HL-60 (cell line): ENCODE measurements around the gene APOE.
A peak's percentile ranks its signal among the peaks of the same experiment; 100 is the strongest.
"Not testable (repeated sequence)": the region's sequence is repeated elsewhere in the genome, so short reads cannot be mapped to it uniquely, and the experiment has no call there.

Source experiments
- DNase-seq, 2 experiments: peaks; one replicate each; pipeline ENCODE4 v3.0.0-alpha.2; 2010 to 2020; ENCODE audit warnings: low read depth in 1 of 2, low spot score in 1 of 2
- H3K27ac ChIP-seq: fragments of 250-450 bp; sonication (Bioruptor Pico); replicated peaks from 2 replicates; pipeline ENCODE4 v1.5.1; 2020; ENCODE audit warnings: mild to moderate bottlenecking, moderate library complexity
- H3K27me3 ChIP-seq: fragments of 250-450 bp; sonication (Bioruptor Pico); 2 replicates; pipeline ENCODE4 v1.5.1; 2021; ENCODE audit warnings: mild to moderate bottlenecking, moderate library complexity; ENCODE audit not compliant: insufficient read depth, poor library complexity, severe bottlenecking
- H3K4me3 ChIP-seq: replicated peaks from 2 replicates; pipeline ENCODE4 v1.5.1; 2011; ENCODE audit warnings: mild to moderate bottlenecking, control low read depth, low read length; ENCODE audit not compliant: insufficient read depth
- CTCF ChIP-seq: IDR thresholded peaks from one replicate; pipeline ENCODE4 v1.5.1; 2011; ENCODE audit warnings: low read length, control low read depth, inconsistent platforms; ENCODE audit not compliant: insufficient read depth
- GABPA ChIP-seq: IDR thresholded peaks from 2 replicates; pipeline ENCODE4 v1.6.1; 2012; ENCODE audit warnings: low read depth
- POLR2AphosphoS5 ChIP-seq: IDR thresholded peaks from 2 replicates; pipeline ENCODE4 v1.6.1; 2012; ENCODE audit warnings: low read depth
- SPI1 ChIP-seq: IDR thresholded peaks from 2 replicates; pipeline ENCODE4 v1.6.1; 2012; ENCODE audit warnings: low read depth, mild to moderate bottlenecking, borderline replicate concordance
- long read RNA-seq: library from polyadenylated mRNA; unstranded; transcript quantifications from one replicate; pipeline ENCODE4 v2.0.0, GENCODE V29; 2020
- TF ChIP-seq, protein P1 (sequence below): IDR thresholded peaks from 2 replicates; pipeline ENCODE4 v1.6.1; 2012; ENCODE audit warnings: low read depth; ENCODE audit not compliant: insufficient replicate concordance

APOE gene
- long read RNA-seq, partial matches to known transcripts, result 0 of 1 reads
- long read RNA-seq, other reads (novel, unspliced or antisense), result 1 of 1 reads

GRCh38 chr19:44905437-44906160, at the start of gene APOE:
TSS of gene APOE (plus strand) at chr19:44905796. CDS start at chr19:44906625, 829 bp downstream.
- TF ChIP-seq CTCF (no peak), POLR2AphosphoS5 (peak; percentile 21; the same call in 1 of the 2 replicates)
- Histone ChIP-seq H3K27me3 (peaks cover 10% of the 10 kb centered on the region), H3K4me3 (no peak within 1 kb of the TSS), H3K27ac (no peak within 1 kb of the TSS)
- no peak for DNase-seq

DNA sequence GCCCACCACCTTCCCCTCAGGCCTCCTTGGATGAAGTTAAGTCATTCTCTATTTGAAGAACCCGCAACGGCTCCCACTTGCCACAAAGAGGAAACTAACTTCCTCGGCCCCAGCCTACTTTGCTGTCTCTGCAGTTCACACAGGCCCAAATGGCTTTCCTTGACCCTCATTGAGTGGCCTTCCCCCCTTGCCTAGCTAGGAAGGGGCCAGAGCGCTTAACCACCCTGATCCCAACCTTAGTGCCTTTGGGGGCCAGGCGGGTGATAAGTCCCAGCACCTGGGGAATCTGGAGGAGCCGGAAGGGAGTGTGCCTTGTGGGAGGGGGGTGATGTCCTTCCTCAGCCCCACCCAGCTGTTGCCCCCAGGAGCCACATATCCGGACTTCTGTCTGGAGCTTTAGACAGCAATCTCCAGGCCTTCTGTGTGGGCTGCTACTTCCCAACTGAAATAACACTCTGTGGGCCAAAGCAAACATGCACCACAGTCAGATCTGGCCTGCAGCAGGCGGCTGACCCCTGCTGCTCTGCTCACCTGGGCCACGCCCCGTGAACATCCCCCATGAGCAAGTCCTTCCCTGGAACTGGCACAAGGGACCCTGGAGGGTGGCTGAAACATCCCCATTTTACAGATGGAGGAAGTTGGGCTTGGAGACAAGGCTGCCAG, 49.0 kb upstream of the APOE start:
- Histone ChIP-seq H3K27me3 (no peaks in the 10 kb centered on the region), H3K4me3 (no peak overlapping the region), H3K27ac (peak overlapping the region; percentile 95)
- DNase-seq, result peak; percentile 36 to 88
- TF ChIP-seq POLR2AphosphoS5 (peak; percentile 37; the same call in 1 of the 2 replicates), GABPA (no peak)

DNA sequence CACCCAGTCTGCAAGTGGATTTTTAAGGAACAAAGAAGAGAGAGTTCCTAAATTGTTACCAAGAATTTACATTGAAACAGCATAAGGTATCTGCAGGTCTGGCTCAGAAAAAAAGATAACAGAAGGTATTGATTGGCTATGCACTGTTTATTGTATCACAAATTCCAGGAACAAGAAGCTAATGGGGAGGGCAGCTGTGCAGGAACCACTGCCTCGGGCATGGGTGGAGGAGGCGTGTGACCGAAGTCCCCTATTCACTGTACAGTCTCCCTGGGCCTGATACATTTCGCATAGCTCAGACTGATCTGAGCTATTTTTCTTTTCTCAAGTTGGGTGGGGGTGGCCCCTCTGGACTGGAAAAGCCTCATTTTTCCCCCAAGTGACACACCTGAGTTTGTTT, 47.8 kb upstream of the APOE start:
- DNase-seq, result no peak
- no peak overlapping the region for H3K27ac ChIP-seq
- TF ChIP-seq GABPA, result no peak
- no peak for TF ChIP-seq SPI1
- TF ChIP-seq POLR2AphosphoS5, result no peak
- no peak for TF ChIP-seq CTCF
- TF ChIP-seq, protein P1, sequence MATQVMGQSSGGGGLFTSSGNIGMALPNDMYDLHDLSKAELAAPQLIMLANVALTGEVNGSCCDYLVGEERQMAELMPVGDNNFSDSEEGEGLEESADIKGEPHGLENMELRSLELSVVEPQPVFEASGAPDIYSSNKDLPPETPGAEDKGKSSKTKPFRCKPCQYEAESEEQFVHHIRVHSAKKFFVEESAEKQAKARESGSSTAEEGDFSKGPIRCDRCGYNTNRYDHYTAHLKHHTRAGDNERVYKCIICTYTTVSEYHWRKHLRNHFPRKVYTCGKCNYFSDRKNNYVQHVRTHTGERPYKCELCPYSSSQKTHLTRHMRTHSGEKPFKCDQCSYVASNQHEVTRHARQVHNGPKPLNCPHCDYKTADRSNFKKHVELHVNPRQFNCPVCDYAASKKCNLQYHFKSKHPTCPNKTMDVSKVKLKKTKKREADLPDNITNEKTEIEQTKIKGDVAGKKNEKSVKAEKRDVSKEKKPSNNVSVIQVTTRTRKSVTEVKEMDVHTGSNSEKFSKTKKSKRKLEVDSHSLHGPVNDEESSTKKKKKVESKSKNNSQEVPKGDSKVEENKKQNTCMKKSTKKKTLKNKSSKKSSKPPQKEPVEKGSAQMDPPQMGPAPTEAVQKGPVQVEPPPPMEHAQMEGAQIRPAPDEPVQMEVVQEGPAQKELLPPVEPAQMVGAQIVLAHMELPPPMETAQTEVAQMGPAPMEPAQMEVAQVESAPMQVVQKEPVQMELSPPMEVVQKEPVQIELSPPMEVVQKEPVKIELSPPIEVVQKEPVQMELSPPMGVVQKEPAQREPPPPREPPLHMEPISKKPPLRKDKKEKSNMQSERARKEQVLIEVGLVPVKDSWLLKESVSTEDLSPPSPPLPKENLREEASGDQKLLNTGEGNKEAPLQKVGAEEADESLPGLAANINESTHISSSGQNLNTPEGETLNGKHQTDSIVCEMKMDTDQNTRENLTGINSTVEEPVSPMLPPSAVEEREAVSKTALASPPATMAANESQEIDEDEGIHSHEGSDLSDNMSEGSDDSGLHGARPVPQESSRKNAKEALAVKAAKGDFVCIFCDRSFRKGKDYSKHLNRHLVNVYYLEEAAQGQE, result no peak
- no peaks in the 10 kb centered on the region for H3K27me3 ChIP-seq
- H3K4me3 ChIP-seq, result no peak overlapping the region

GRCh38 chr19:44861576-44861975, 44.0 kb upstream of the APOE start:
- not testable (repeated sequence) for H3K27me3 ChIP-seq, H3K4me3 ChIP-seq, DNase-seq, H3K27ac ChIP-seq

DNA sequence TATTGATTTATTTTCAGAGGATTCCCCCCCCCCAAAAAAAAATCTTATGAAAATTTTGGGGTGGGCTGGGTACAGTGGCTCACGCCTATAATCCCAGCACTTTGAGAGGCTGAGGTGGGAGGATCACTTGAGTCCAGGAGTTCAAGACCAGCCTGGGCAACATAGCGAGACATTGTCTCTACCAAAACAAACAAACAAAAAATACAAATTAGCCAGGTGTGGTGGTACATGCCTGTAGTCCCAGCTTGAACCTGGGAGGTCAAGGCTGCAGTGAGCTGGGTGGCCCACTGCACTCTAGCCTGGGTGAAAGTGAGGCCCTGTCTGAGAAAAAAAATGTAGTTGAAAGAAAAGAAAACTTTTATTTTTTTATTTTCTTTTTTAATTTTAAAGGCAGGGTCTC, 41.6 kb upstream of the APOE start:
- no peak for DNase-seq
- TF ChIP-seq CTCF (no peak), SPI1 (no peak), POLR2AphosphoS5 (no peak), GABPA (no peak)
- TF ChIP-seq, protein P1, result no peak
- Histone ChIP-seq H3K27ac (no peak overlapping the region), H3K4me3 (no peak overlapping the region), H3K27me3 (no peaks in the 10 kb centered on the region)
